Measurements from ENCODE around the gene WASL.

The WASL gene

GRCh38 chr7:123717689-123718088 is 31.1 kb downstream of the WASL start:
- no peaks in the 10 kb centered on the region; the same call in 1 of the 2 replicates for H3K36me3 ChIP-seq (ENCODE audit: control insufficient read depth, insufficient read depth, low read length)
- peaks cover 9% of the 10 kb centered on the region; the same call in 1 of the 2 replicates for H3K4me1 ChIP-seq (ENCODE audit: control insufficient read depth, insufficient read depth, low read length)
- no peak overlapping the region for H3K4me3 ChIP-seq (ENCODE audit: low read depth, low read length)
- peaks cover 8% of the 10 kb centered on the region; the same call in 1 of the 2 replicates for H3K9me3 ChIP-seq (ENCODE audit: control insufficient read depth, insufficient read depth, low read depth, low read length)
- no peaks in the 10 kb centered on the region for H3K27me3 ChIP-seq (ENCODE audit: control insufficient read depth, insufficient read depth, low read length)
- H3K27ac ChIP-seq (ENCODE audit: low read depth, low read length): no peak overlapping the region
- H3K9ac ChIP-seq (ENCODE audit: low read length): no peak overlapping the region

DNA sequence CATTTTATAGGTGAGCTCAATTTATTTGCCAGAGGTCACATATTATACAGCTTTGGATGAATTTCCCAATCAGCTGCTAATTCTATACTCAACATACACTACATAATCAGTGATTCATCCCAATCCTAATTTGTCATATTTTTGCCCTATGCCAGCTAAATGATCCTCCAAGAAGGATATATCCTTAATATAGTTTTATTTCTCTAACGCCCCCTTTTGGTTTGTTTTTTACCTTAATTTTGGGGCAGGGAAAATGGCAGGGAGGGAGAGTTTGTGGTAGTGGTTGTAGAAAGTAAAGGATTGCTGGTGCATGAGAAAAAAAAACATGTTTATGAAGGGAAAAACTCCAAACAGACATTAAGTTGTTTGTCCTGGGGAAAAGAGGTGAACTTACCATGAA is 31.9 kb downstream of the WASL start:
- H3K4me1 ChIP-seq (ENCODE audit: control insufficient read depth, insufficient read depth, low read length): peaks cover 9% of the 10 kb centered on the region; the same call in 1 of the 2 replicates
- no peaks in the 10 kb centered on the region; the same call in 1 of the 2 replicates for H3K36me3 ChIP-seq (ENCODE audit: control insufficient read depth, insufficient read depth, low read length)
- no peak overlapping the region for H3K27ac ChIP-seq (ENCODE audit: low read depth, low read length)
- H3K27me3 ChIP-seq (ENCODE audit: control insufficient read depth, insufficient read depth, low read length): no peaks in the 10 kb centered on the region
- H3K9me3 ChIP-seq (ENCODE audit: control insufficient read depth, insufficient read depth, low read depth, low read length): peaks cover 8% of the 10 kb centered on the region; the same call in 1 of the 2 replicates
- H3K4me3 ChIP-seq (ENCODE audit: low read depth, low read length): no peak overlapping the region
- H3K9ac ChIP-seq (ENCODE audit: low read length): no peak overlapping the region

- Histone ChIP-seq H3K4me1 (ENCODE audit: control insufficient read depth, insufficient read depth, low read length) (peaks cover 15% of the 10 kb centered on the region), H3K9ac (ENCODE audit: low read length) (no peak overlapping the region), H3K9me3 (ENCODE audit: control insufficient read depth, insufficient read depth, low read depth, low read length) (peaks cover 8% of the 10 kb centered on the region; the same call in 1 of the 2 replicates), H3K27me3 (ENCODE audit: control insufficient read depth, insufficient read depth, low read length) (no peaks in the 10 kb centered on the region), H3K27ac (ENCODE audit: low read depth, low read length) (no peak overlapping the region), H3K36me3 (ENCODE audit: control insufficient read depth, insufficient read depth, low read length) (no peaks in the 10 kb centered on the region; the same call in 1 of the 2 replicates), H3K4me3 (ENCODE audit: low read depth, low read length) (no peak overlapping the region)
Measured at GRCh38 chr7:123715799-123716198, 33.0 kb downstream of the WASL start.

DNA sequence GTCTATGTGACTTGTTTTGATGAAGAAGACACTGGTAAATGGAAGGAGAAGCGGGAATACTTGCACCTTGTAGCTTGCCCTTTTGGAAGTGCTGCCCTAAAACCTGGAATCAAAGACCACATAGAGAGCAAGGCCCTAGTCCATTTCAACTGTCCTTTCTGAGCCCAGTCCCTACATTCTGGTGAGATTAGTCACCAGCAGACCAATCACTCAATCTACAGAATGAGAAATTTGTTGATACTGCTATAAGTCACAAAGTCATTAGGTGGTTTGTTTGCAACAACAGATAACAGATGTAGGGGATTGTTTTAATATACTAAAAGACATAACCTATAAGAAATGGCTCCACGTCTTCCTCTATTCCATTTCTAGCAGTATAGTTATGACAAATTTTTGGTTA is 33.6 kb downstream of the WASL start:
- no peak overlapping the region for H3K27ac ChIP-seq (ENCODE audit: low read depth, low read length)
- peaks cover 8% of the 10 kb centered on the region; the same call in 1 of the 2 replicates for H3K9me3 ChIP-seq (ENCODE audit: control insufficient read depth, insufficient read depth, low read depth, low read length)
- no peak overlapping the region for H3K4me3 ChIP-seq (ENCODE audit: low read depth, low read length)
- H3K4me1 ChIP-seq (ENCODE audit: control insufficient read depth, insufficient read depth, low read length): peaks cover 21% of the 10 kb centered on the region
- no peaks in the 10 kb centered on the region; the same call in 1 of the 2 replicates for H3K36me3 ChIP-seq (ENCODE audit: control insufficient read depth, insufficient read depth, low read length)
- no peak overlapping the region for H3K9ac ChIP-seq (ENCODE audit: low read length)
- H3K27me3 ChIP-seq (ENCODE audit: control insufficient read depth, insufficient read depth, low read length): no peaks in the 10 kb centered on the region

DNA sequence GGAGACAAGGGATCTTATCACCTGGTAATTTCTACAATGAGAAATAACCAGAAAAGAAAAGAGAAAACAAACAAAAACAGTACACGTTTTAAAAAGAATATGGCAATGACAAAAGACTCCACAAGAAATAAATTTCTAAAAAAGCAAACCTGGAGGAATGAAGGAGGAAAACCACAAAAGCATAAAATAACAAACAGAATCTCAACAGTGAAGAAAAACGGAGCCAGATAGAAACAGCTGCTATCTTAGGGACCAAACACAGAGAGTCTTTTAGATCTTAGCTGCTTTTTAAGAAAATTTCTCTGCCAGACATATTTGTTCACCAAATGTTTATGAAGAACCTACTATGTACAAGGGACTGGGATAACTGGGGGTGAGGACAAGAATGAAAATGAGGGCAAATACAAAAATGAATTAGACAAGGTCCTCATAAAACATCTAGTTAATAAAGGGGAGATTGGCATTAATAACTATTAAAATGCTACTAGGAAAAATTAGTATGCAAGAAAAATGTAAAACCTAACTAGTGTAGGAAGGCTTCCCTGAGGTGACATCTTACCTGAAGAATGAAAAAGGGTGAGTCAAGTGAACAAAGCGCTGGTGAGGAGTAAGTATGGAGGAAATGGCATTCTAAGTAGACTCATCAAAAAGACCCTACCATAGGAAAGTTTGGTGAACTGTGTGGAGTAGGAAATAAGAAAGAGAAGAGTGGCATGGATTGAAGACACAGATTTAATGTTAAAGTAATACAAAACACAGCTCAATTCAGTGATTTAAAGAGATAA is 34.3 kb downstream of the WASL start:
- Histone ChIP-seq H3K27ac (ENCODE audit: low read depth, low read length) (no peak overlapping the region), H3K9ac (ENCODE audit: low read length) (no peak overlapping the region), H3K4me1 (ENCODE audit: control insufficient read depth, insufficient read depth, low read length) (peaks cover 25% of the 10 kb centered on the region), H3K27me3 (ENCODE audit: control insufficient read depth, insufficient read depth, low read length) (no peaks in the 10 kb centered on the region), H3K4me3 (ENCODE audit: low read depth, low read length) (no peak overlapping the region), H3K9me3 (ENCODE audit: control insufficient read depth, insufficient read depth, low read depth, low read length) (peaks cover 4% of the 10 kb centered on the region; the same call in 1 of the 2 replicates), H3K36me3 (ENCODE audit: control insufficient read depth, insufficient read depth, low read length) (peaks cover under 1% of the 10 kb centered on the region; the same call in 1 of the 2 replicates)

- no peak overlapping the region for H3K27ac ChIP-seq (ENCODE audit: low read depth, low read length)
- no peak overlapping the region for H3K9ac ChIP-seq (ENCODE audit: low read length)
- peaks cover 17% of the 10 kb centered on the region for H3K36me3 ChIP-seq (ENCODE audit: control insufficient read depth, insufficient read depth, low read length)
- no peaks in the 10 kb centered on the region for H3K9me3 ChIP-seq (ENCODE audit: control insufficient read depth, insufficient read depth, low read depth, low read length)
- H3K4me1 ChIP-seq (ENCODE audit: control insufficient read depth, insufficient read depth, low read length): peaks cover 26% of the 10 kb centered on the region
- H3K4me3 ChIP-seq (ENCODE audit: low read depth, low read length): no peak overlapping the region
- no peaks in the 10 kb centered on the region for H3K27me3 ChIP-seq (ENCODE audit: control insufficient read depth, insufficient read depth, low read length)
Measured at GRCh38 chr7:123712619-123713018, 36.2 kb downstream of the WASL start.

- H3K27ac ChIP-seq (ENCODE audit: low read depth, low read length): no peak overlapping the region
- no peaks in the 10 kb centered on the region for H3K9me3 ChIP-seq (ENCODE audit: control insufficient read depth, insufficient read depth, low read depth, low read length)
- H3K9ac ChIP-seq (ENCODE audit: low read length): no peak overlapping the region
- peaks cover 24% of the 10 kb centered on the region for H3K36me3 ChIP-seq (ENCODE audit: control insufficient read depth, insufficient read depth, low read length)
- no peak overlapping the region for H3K4me3 ChIP-seq (ENCODE audit: low read depth, low read length)
- H3K4me1 ChIP-seq (ENCODE audit: control insufficient read depth, insufficient read depth, low read length): peaks cover 22% of the 10 kb centered on the region
- H3K27me3 ChIP-seq (ENCODE audit: control insufficient read depth, insufficient read depth, low read length): no peaks in the 10 kb centered on the region
Measured at GRCh38 chr7:123711832-123712293, 36.9 kb downstream of the WASL start.

GRCh38 chr7:123710683-123711082 is 38.1 kb downstream of the WASL start:
- Histone ChIP-seq H3K36me3 (ENCODE audit: control insufficient read depth, insufficient read depth, low read length) (peaks cover 33% of the 10 kb centered on the region), H3K27me3 (ENCODE audit: control insufficient read depth, insufficient read depth, low read length) (no peaks in the 10 kb centered on the region), H3K9ac (ENCODE audit: low read length) (no peak overlapping the region), H3K9me3 (ENCODE audit: control insufficient read depth, insufficient read depth, low read depth, low read length) (no peaks in the 10 kb centered on the region), H3K4me3 (ENCODE audit: low read depth, low read length) (no peak overlapping the region), H3K27ac (ENCODE audit: low read depth, low read length) (no peak overlapping the region), H3K4me1 (ENCODE audit: control insufficient read depth, insufficient read depth, low read length) (peaks cover 22% of the 10 kb centered on the region)

DNA sequence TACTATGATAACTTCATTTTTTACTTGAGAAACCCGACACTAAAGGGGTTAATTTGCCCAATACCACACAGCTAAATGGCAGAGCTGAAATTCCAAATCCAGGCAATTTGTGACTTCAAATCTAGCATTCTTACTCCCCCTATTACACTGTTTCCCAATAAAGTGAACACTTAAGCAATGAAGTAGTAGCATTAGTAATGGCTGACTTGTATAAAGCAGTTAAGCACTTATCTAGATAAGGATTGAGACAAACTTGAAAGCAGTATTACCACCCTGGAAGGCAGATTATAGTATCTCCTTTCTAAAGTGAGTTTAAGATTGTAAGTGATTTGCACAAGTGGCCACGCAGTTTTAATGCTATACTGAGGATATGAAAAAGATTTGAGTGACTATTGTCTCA is 39.3 kb downstream of the WASL start:
- Histone ChIP-seq H3K4me3 (ENCODE audit: low read depth, low read length) (no peak overlapping the region), H3K4me1 (ENCODE audit: control insufficient read depth, insufficient read depth, low read length) (peaks cover 16% of the 10 kb centered on the region), H3K36me3 (ENCODE audit: control insufficient read depth, insufficient read depth, low read length) (peaks cover 44% of the 10 kb centered on the region), H3K27ac (ENCODE audit: low read depth, low read length) (no peak overlapping the region), H3K9ac (ENCODE audit: low read length) (no peak overlapping the region), H3K9me3 (ENCODE audit: control insufficient read depth, insufficient read depth, low read depth, low read length) (no peaks in the 10 kb centered on the region), H3K27me3 (ENCODE audit: control insufficient read depth, insufficient read depth, low read length) (no peaks in the 10 kb centered on the region)

DNA sequence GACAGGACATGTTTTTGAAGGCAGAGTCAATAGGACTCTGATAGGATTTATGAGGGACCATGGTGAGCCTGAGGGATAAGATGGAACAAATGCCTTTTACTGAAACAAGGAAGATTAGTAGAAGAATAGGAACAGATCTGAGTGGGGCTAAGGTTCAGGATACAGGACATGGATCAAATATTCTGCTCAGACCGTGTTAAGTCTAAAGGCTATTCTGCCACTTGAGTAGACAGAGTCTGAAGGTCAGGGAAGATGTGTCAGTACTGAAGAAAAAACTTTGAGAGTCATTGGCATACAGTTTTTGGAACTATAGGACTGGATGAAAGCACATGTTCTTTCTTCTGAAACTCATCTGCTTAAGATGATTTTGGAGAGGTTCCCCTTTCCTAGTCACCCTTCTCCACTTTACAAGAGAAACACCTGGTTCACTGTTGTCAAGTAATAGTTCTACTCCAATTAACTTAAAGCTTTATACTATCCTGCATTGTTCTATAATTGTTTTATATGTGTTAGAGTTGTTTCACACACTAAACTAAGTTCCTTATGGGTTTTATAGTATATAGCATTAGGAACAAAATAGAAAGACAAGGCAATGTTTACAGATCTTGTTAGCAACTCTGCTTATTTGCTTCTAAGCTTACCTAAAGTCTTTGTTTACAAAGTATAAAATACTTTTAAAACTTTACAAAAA is 43.4 kb downstream of the WASL start:
- H3K4me3 ChIP-seq (ENCODE audit: low read depth, low read length): no peak overlapping the region
- no peak overlapping the region for H3K27ac ChIP-seq (ENCODE audit: low read depth, low read length)
- peaks cover 70% of the 10 kb centered on the region for H3K36me3 ChIP-seq (ENCODE audit: control insufficient read depth, insufficient read depth, low read length)
- no peaks in the 10 kb centered on the region for H3K27me3 ChIP-seq (ENCODE audit: control insufficient read depth, insufficient read depth, low read length)
- no peaks in the 10 kb centered on the region for H3K9me3 ChIP-seq (ENCODE audit: control insufficient read depth, insufficient read depth, low read depth, low read length)
- H3K4me1 ChIP-seq (ENCODE audit: control insufficient read depth, insufficient read depth, low read length): peaks cover 6% of the 10 kb centered on the region; the same call in 1 of the 2 replicates
- H3K9ac ChIP-seq (ENCODE audit: low read length): no peak overlapping the region
